Gastrocnemius medialis (tissue), 4 donors: Measurements from ENCODE around the gene SCYL1. TPM values are rescaled to one million over a fixed set of nuclear protein-coding genes. Genes with fewer than 3 reads are reported as not detected.
A peak's percentile ranks its signal among the peaks of the same experiment; 100 is the strongest.

Source experiments
- ATAC-seq, 2 donors: fragments of 150-250 bp; one replicate each; pipeline ENCODE4 v1.9.1; 2016
- DNase-seq, 2 donors: peaks; one replicate each; pipeline ENCODE4 v3.0.0-alpha.2; 2019
- H3K27ac ChIP-seq, 4 donors: fragments of 200-600 bp; sonication (generic); 1 replicate in 1 of 4; 2 replicates in 3 of 4; pipeline ENCODE4 v1.5.1; 2016 to 2018; ENCODE audit warnings: mild to moderate bottlenecking in 2 of 4, moderate library complexity in 1 of 4
- H3K27me3 ChIP-seq, 3 donors: fragments of 200-600 bp; sonication (generic) in 2 of 3; 1 replicate in 1 of 3; 2 replicates in 2 of 3; pipeline versions ENCODE4 v1.5.1 to v1.6.0; 2016 to 2019; ENCODE audit warnings: mild to moderate bottlenecking in 1 of 3, moderate library complexity in 1 of 3
- H3K36me3 ChIP-seq, 2 donors: fragments of 200-600 bp; sonication (generic) in 1 of 2; one replicate each; pipeline ENCODE4 v1.5.1; 2017 to 2018
- H3K4me1 ChIP-seq, 2 donors: fragments of 200-600 bp; sonication (generic) in 1 of 2; one replicate each; pipeline ENCODE4 v1.5.1; 2016 to 2017; ENCODE audit warnings: mild to moderate bottlenecking in 2 of 2
- H3K4me3 ChIP-seq, 4 donors: fragments of 200-600 bp; sonication (generic) in 3 of 4; 1 replicate in 1 of 4; 2 replicates in 3 of 4; pipeline ENCODE4 v1.5.1; 2016 to 2019; ENCODE audit warnings: mild to moderate bottlenecking in 2 of 4
- H3K9me3 ChIP-seq, 3 donors: fragments of 200-600 bp; sonication (generic) in 2 of 3; 1 replicate in 1 of 3; 2 replicates in 2 of 3; pipeline ENCODE4 v1.5.1; 2016 to 2019
- POLR2A ChIP-seq, 2 donors: fragments of 450-650 bp; IDR thresholded peaks; one replicate each; pipeline ENCODE4 v1.6.1; 2017; ENCODE audit warnings: antibody characterized with exemption in 2 of 2, mild to moderate bottlenecking in 2 of 2, moderate library complexity in 2 of 2
- in situ Hi-C, 4 donors: fragments of 200-750 bp; cut with MboI; loops; one replicate each; pipeline versions ENCODE4 v1.15.0 to v1.8.0; 2017; ENCODE audit warnings: low sequenced_read_pairs in 4 of 4
- intact Hi-C: fragments of 100-400 bp; cut with DNase I; formaldehyde crosslinking; loops from one replicate; pipeline ENCODE4 v1.15.1; 2023; ENCODE audit warnings: low total_unique reads
- total RNA-seq, 4 donors: library from RNA; depleted of rRNA; stranded (reverse); fragments of >200 nt; gene quantifications; one replicate each; pipeline versions ENCODE4 v1.1.0 to v1.2.3, GENCODE V29; 2016
- TF ChIP-seq, protein P1 (sequence below), 5 experiments: fragments of 450-650 bp in 3 of 5; fragments of 200-600 bp in 2 of 5; sonication (generic) in 2 of 5; IDR thresholded peaks in 4 of 5; conservative IDR thresholded peaks in 1 of 5; 1 replicate in 4 of 5; 2 replicates in 1 of 5; pipeline ENCODE4 v1.5.1; 2016 to 2019; ENCODE audit warnings: antibody characterized with exemption in 5 of 5, mild to moderate bottlenecking in 3 of 5, moderate library complexity in 3 of 5

SCYL1 gene
- total RNA-seq, 4 donors from 2014 or later = 120 to 162 (median 133) TPM

DNA sequence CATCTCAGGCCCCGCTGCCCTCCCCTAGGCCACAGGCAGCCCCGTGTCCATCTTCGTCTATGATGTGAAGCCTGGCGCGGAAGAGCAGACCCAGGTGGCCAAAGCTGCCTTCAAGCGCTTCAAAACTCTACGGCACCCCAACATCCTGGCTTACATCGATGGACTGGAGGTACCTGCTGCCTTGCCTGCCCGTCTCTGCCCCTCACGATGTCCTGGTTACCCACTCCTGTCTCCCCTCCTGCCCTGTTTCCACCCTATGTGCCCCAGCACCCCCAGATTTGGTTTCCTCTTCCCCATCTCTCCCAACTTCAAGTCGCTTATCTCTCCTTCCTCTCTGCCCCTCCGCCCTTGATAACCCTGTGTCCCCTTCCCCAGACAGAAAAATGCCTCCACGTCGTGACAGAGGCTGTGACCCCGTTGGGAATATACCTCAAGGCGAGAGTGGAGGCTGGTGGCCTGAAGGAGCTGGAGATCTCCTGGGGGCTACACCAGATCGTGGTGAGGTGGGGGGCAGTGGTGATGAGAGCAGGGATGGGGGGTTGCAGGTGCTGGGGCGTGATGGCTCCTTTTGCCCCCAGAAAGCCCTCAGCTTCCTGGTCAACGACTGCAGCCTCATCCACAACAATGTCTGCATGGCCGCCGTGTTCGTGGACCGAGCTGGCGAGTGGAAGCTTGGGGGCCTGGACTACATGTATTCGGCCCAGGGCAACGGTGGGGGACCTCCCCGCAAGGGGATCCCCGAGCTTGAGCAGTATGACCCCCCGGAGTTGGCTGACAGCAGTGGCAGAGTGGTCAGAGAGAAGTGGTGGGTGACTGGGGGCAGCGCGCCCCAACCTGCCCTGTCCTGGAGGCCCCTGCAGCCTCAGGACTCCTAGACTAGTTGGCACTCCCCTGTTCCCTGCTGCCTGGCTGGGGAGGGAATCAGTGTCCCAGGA is 930 bp downstream of the SCYL1 start:
- in situ Hi-C loops = no loop called here
- intact Hi-C loops = no loop called here

DNA sequence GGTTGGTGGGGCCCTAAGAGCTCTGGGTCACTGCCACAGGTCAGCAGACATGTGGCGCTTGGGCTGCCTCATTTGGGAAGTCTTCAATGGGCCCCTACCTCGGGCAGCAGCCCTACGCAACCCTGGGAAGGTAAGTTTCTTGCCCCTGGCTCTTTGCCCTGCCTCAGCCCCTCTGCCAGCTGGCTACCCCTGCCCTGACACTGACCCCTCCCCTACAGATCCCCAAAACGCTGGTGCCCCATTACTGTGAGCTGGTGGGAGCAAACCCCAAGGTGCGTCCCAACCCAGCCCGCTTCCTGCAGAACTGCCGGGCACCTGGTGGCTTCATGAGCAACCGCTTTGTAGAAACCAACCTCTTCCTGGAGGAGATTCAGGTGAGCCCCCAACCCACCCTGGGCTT is 1.9 kb downstream of the SCYL1 start:
- Histone ChIP-seq H3K36me3 (peaks cover 0 to 53% of the 10 kb centered on the region in 2 donors), H3K27ac (no peak overlapping the region), H3K9me3 (no peaks in the 10 kb centered on the region), H3K4me1 (peaks cover 14 to 18% of the 10 kb centered on the region in 2 donors), H3K27me3 (no peaks in the 10 kb centered on the region), H3K4me3 (no peak overlapping the region)
- TF ChIP-seq, protein P1, sequence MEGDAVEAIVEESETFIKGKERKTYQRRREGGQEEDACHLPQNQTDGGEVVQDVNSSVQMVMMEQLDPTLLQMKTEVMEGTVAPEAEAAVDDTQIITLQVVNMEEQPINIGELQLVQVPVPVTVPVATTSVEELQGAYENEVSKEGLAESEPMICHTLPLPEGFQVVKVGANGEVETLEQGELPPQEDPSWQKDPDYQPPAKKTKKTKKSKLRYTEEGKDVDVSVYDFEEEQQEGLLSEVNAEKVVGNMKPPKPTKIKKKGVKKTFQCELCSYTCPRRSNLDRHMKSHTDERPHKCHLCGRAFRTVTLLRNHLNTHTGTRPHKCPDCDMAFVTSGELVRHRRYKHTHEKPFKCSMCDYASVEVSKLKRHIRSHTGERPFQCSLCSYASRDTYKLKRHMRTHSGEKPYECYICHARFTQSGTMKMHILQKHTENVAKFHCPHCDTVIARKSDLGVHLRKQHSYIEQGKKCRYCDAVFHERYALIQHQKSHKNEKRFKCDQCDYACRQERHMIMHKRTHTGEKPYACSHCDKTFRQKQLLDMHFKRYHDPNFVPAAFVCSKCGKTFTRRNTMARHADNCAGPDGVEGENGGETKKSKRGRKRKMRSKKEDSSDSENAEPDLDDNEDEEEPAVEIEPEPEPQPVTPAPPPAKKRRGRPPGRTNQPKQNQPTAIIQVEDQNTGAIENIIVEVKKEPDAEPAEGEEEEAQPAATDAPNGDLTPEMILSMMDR (IDR thresholded peaks at IDR 0.05 in 4 of 5, conservative IDR thresholded peaks at IDR 0.05 in 1 of 5) = no peak
- TF ChIP-seq POLR2A (IDR thresholded peaks at IDR 0.05) = no peak
- in situ Hi-C loops (no loop called here), intact Hi-C loops (no loop called here)
- DNase-seq (no peak), ATAC-seq (no peak)

More for the DNA sequence above, 930 bp downstream of the SCYL1 start:
- ATAC-seq (no peak), DNase-seq (no peak)
- Histone ChIP-seq H3K36me3 (peaks cover 0 to 44% of the 10 kb centered on the region in 2 donors), H3K4me1 (peaks cover 14 to 18% of the 10 kb centered on the region in 2 donors), H3K27me3 (no peaks in the 10 kb centered on the region), H3K27ac (peak overlapping the region; percentile 94 to 98 (median 97)), H3K9me3 (no peaks in the 10 kb centered on the region), H3K4me3 (peak overlapping the region; percentile 81 to 99 (median 94))
- TF ChIP-seq, protein P1 (IDR thresholded peaks at IDR 0.05 in 4 of 5, conservative IDR thresholded peaks at IDR 0.05 in 1 of 5) = no peak
- no peak for TF ChIP-seq POLR2A (IDR thresholded peaks at IDR 0.05)

DNA sequence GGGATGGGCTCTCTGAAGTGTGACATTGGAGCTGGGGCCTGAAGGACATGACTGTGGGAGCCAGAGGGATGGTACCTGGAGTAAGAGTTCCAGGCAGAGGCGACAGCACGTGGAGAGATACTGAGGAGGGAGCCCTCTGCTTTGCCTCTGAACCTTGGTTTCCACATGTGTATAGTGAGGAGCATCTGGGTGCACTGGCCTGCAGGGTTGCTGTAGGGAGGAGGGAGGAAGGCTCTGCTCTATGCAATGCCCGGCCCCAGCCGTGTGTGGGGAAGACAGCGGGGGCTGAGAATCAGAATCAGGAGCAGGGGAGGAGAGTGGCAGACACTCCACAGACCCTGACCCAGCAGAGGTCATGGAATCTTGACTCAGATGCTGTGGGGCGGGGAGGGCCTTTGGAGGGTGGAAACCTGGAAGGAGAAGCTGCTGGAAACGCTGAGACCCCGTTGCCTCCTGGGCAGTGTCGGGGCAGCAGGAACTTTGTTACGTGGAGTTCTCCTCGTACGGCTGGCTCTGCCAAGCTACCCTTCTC is 4.0 kb downstream of the SCYL1 start:
- Histone ChIP-seq H3K36me3 (peaks cover 0 to 73% of the 10 kb centered on the region in 2 donors), H3K27me3 (no peaks in the 10 kb centered on the region), H3K4me3 (no peak overlapping the region), H3K4me1 (peaks cover 14 to 18% of the 10 kb centered on the region in 2 donors), H3K9me3 (no peaks in the 10 kb centered on the region), H3K27ac (no peak overlapping the region)
- intact Hi-C loops = no loop called here
- DNase-seq (no peak), ATAC-seq (no peak)
- in situ Hi-C loops = no loop called here
- TF ChIP-seq POLR2A (IDR thresholded peaks at IDR 0.05) = no peak
- TF ChIP-seq, protein P1 (IDR thresholded peaks at IDR 0.05 in 4 of 5, conservative IDR thresholded peaks at IDR 0.05 in 1 of 5) = no peak

DNA sequence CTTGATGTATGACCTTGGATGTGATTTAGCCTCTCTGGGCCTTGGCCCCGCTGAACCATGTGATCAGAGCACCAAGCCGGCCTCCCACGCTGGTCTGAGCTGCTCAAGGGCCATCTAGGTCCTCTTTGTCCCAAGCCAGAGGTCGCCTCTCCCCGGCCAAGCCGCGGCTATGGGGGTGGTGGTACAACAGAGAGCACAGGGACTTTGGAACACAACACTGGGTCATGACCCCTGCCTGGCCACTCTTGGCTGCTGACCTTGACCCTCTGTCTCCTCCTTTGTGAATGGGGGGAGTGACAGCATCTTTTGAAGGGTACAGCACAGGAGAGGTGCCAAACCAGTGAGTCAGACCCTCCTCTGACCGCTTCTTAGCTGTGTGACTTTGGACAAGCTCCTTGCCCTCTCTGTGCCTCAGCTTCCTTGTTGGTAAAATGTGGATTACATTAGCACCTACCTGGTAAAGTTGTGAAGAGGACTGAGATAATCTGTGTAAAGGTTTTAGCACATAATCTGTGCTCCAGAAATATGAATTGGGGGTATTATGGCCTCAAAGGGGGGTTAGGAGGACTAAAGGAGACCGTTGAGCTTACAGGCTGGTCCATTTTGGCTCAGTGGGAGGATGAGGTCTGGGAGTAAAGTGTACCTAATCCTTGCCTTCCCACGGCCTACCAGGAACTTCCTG is 4.7 kb downstream of the SCYL1 start:
- TF ChIP-seq POLR2A (IDR thresholded peaks at IDR 0.05) = no peak
- TF ChIP-seq, protein P1 (IDR thresholded peaks at IDR 0.05 in 4 of 5, conservative IDR thresholded peaks at IDR 0.05 in 1 of 5) = no peak
- Histone ChIP-seq H3K4me1 (peaks cover 10 to 18% of the 10 kb centered on the region in 2 donors), H3K27me3 (no peaks in the 10 kb centered on the region), H3K36me3 (peaks cover 0 to 73% of the 10 kb centered on the region in 2 donors), H3K9me3 (no peaks in the 10 kb centered on the region), H3K4me3 (no peak overlapping the region), H3K27ac (no peak overlapping the region)
- DNase-seq (no peak), ATAC-seq (no peak)
- in situ Hi-C loops = no loop called here
- intact Hi-C loops = no loop called here
